SKM-1 treated with dmso at 0.1 percent for 144 hours (cell line): Measurements from ENCODE around the gene TCF7L2.

Source experiments
- DNase-seq: peaks from one replicate; lab custom pipeline; 2025; ENCODE audit not compliant: unreplicated experiment; lab: John Stamatoyannopoulos, UW

TCF7L2 gene

DNA sequence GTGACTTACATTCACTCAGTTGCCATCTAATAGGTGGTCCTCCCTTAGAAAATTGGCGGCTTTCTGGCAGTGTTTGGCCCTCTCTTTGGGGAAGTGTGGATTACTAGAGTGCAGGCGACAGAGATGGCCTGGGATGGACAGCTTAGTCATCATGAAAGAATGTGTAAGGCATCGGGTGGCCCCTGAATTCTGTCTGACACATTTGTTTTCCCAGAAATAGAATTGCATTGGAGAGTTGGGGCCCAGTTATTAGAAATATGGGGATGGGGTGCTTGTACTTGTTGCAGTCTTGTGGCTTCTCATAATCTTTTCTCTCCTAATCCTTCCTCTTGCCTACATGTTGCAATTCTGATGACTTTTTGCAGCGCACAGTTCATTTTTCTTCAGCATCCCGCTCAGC, 13.8 kb downstream of the TCF7L2 start:
- peak; percentile 39 for DNase-seq

DNA sequence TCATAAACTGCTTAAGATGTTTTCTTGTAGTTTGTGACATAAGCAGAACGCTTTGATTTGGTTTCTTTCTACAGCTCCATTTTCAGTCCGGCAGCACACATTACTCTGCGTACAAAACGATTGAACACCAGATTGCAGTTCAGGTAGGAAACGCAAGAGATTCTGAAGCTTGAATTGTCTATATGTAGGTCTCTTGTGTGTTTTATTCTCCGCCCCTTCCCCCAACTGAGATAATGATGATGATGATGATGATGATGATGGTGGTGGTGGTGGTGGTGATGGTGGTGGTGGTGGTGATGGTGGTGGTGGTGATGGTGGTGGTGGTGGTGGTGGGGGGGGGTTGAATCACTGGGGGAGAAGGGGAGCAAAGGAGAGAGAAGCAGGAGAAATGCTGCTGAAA, 14.4 kb downstream of the TCF7L2 start:
- DNase-seq: no peak

DNA sequence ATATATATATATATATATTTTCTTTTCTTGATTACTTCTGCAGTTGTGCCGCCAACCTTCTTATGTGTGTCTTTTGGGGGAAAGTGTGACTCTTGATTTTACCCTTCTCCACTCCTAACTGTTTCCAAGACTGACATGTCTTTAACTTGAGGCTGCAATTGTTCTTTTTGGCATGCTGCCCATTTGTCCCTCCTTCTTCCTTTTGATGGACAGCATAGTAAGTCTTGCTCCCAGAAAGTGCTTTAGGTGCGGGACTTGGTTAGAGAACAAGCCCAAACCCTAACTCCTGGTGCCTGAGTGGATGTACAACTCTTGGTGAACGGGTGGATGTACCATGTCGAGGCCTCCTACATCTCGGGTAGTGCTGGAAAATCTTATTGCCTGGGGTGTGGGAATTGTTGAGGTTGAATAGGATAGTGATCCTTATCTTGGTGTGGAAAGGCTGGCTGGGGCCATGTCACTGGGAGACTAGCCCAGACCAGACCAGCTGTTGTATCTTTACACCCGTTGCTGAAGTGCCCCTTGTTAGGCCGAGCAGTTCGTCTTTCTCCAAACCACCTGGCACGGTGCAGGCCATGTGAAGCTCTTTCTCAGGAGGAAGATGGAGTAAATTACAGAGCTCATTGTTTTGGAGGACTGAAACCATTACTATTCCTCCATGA, 16.3 kb downstream of the TCF7L2 start:
- no peak for DNase-seq

GRCh38 chr10:112967200-112967599, 17.2 kb downstream of the TCF7L2 start:
- DNase-seq: no peak

- DNase-seq: no peak
Observed at GRCh38 chr10:112969131-112969530, 19.1 kb downstream of the TCF7L2 start.

DNA sequence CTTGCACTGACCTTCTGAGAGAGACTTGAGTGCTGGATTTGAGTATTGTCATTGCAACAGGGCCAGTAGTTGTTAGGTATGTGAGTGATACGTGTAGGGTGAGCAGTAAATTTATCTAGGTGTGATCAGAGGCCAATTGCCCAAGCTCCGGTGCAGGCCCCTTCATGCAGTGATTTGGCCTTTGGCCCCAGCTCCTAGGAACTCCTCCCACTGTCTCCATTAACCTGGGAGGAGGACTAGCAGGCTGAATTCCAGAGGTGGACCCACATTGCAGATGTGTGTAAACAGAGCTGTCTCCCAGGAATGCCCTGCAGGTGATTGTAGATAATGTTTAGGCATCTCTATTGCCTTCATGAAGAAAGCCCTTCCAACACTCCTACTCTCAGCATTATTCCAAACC, 19.5 kb downstream of the TCF7L2 start:
- DNase-seq: no peak

DNA sequence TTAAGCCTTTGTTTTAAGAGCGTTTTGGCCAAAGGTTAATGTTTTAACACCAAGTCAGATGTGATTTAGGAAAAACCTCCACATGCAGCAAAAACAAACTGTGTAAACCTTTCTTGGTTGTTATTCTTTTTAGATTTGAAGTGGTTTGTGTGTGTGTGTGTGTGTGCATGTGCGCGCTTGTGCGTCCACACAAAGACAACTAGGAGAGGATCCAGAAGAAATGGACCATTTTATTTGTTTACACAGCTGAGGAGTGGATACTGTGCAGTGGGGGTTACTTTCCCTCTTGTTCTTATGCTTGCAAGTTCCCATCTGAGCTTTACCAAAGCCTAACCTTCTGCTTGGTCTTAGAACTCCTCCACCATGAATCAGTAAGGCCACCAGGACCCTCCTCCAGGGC, 20.0 kb downstream of the TCF7L2 start:
- no peak for DNase-seq

- no peak for DNase-seq
Observed at GRCh38 chr10:112972606-112973005, 22.6 kb downstream of the TCF7L2 start.

DNA sequence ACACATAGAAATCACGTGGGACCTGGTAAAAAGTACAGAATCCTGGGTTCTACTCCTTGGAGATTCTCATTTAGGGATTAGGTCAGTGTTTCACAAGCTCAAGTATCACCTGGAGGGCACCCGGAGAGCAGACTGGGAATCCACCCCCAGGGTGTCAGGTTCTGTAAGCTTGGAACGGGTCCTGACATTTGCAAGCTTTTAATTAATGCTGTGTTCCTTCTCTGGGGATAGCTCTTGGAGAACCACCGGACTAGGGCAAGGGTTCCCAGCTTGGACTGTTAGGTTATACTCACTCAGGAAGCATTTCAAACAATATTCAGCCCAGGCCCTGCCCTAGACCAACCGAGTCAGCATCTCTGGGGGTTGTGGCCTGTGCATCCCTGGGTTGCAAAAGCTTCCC, 23.0 kb downstream of the TCF7L2 start:
- DNase-seq: no peak

GRCh38 chr10:112973805-112974204, 23.8 kb downstream of the TCF7L2 start:
- DNase-seq: no peak

DNA sequence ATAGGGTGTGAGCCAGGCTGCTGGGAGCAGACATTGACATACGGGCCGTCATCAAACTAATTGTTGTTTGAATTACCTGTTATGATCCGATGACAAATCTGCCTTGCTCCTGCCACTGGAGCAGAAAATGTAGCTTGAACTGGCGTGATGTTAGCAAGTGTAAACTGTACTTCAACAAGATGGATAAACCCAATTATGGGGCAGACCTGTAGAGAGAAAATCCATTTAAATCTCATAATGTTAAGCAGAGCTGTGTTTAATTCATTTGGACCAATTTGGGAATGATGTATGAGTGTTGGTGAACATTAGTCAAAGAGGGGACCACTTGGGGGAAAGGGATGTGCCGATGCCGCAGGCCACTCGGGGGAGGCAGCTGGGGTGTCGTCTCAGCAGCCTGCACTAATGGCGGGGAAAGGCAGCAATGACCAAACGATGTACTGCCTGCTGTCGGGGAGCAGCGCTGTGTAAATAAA, 27.4 kb downstream of the TCF7L2 start:
- DNase-seq: no peak

GRCh38 chr10:112979927-112980326, 29.9 kb downstream of the TCF7L2 start:
- no peak for DNase-seq

- DNase-seq: no peak
Observed at GRCh38 chr10:112980937-112981336, 30.9 kb downstream of the TCF7L2 start.

DNA sequence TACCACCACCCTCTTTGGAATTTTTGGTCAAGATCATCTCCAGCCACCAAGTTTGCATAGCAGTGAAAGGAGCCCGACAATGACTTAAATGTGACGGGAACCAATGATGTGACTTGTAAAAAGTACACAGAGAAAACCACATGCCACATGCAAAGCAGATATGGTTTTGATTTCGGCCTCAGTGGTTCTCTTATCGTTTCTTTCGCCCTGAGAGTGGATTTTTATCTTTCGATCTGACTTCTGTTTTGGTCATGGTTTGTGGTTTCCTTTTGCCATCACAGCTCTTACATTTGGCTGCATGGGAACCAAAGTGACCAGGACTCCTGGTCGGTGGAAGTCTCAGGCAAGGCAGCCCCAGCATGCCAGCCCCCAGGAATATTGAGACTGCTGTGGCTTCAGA, 31.5 kb downstream of the TCF7L2 start:
- DNase-seq: no peak

- no peak for DNase-seq
Observed at GRCh38 chr10:112983444-112984056, 33.5 kb downstream of the TCF7L2 start.

DNA sequence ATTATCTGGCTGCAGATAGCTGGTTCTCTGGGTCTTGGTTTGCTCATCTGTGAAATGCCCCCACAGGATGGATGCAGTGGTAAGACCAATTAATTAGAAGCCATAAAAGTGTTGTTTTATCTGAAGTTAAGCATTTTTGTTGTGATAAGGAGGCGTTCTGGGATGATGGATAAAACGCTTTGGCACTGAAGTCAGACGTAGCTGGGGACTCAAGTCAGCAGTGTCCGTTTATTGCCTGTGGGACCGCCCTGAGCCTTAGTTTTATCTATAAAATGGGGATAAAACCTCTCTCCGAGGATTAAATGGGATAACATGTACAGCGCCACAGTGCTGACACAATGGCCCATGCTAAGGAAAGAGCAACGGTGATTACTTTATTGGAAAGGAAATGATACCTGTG, 34.7 kb downstream of the TCF7L2 start:
- no peak for DNase-seq

DNA sequence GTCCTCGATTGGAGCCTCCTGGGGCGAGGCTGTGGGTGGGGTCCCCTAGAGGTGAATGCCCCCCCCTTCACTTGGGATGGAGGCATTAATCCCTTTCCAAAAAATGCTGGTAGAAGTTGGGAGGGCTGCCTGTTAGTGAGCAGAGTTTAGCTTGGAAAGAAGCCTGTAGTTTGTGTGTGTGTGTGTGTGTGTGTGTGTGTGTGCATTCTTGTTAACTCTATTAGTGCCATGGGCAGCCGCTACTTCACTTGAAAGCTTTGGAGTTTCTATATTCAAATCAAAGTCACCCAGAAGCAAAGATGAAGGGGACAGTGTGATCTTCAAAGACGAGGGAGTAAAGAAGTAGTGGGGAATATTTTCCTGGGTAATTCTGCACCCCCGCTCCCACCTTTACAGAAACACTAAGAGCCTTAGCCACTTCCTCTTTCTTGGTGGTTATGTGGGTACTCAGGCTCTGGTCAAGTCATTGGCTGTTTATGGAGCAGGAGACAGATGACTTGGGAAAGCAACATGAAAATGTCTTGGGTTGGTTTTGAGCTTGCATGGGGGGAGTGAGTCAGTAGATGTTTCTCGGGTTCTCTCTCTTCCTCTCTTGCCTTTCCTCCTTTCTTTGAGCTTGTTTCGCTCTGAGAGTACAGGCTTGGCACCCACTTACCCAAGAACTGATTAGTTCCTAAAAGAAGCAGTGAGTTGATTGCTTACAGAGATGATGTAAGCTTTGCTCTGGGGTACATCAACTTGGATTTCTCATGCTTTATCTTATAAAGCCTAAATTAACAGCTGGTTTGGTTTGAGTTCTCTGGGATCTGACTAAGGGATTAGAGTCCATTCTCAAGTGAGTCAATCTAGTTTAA, 35.9 kb downstream of the TCF7L2 start:
- peak; percentile 92 for DNase-seq

DNA sequence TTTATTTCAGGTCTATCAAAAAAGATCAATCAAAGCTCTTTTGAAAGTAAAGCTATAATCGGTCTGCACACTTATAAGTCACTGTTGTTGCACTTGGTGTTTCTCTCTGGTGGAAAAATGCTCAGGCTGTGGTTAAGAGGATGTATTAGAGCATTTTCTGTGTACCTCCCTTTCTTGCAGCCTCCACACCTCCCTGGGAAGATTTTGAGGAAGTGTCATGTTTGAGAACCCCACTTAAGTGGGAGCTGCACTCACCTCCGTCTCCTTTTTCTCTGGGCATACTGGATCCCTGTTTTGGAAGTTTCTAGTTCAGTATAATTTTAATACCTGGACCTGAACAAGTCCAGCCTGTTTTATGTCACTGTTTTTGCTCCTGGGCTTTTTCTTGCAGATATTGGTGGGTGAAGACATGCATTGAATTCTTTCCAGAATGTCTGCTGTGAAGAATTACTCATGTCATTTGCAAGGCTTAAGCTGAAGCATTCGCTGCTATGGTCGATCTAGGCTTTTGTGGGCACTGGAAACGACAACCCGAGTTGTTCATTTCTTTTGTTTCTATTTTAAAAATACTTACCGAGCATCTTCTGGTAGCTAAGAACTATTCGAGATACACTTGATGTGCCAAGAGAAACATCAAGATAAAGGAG, 36.6 kb downstream of the TCF7L2 start:
- peak; percentile 8 for DNase-seq

- DNase-seq: no peak
Observed at GRCh38 chr10:112988839-112989406, 38.9 kb downstream of the TCF7L2 start.

DNA sequence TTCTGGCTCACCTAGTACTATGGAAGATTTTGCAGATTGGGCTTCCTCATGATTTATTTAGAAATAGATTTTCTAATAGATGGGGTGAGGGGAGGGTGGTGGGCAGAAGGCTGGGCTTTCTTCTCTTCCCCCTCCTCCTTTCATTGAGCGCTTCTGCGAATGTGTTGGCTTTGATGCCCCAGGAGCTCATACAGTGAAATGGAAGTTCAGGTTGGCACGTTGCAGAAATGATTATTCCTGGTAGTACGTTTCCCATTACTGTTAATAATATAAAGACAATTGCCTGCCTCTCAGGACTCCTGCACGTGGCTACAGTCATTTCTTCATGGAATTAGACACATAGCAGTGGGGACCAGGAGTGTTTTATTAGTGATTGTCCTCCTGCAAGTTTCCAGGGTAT, 39.8 kb downstream of the TCF7L2 start:
- DNase-seq: no peak

DNA sequence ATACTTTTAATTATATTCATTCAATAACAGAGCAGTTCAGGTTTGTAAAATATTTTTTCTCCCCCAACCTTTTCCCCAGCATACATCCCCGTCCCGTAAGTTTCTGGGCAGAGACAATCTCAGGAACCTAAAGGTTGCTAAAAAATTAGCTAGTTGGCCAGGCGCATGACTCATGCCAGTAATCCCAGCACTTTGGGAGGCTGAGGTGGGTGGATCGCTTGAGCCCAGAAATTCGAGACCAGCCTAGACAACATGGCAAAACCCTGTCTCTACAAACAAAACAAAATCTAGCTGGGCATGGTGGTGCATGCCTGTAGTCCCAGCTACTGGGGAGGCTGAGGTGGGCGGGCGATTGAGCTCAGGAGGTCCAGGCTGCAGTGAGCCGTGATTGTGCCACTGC, 40.2 kb downstream of the TCF7L2 start:
- DNase-seq: no peak
